DOHH2 (cell line): Measurements from ENCODE around the gene TBC1D22A.

Experiments
- EZH2phosphoT487 ChIP-seq: fragments of 200-600 bp; sonication (generic); IDR thresholded peaks from 2 replicates; pipeline ENCODE4 v1.6.1; 2017; ENCODE audit warnings: borderline replicate concordance, mild to moderate bottlenecking, antibody characterized with exemption, low read length, moderate library complexity, mixed read lengths
- TF ChIP-seq, protein P1 (sequence below): fragments of 200-600 bp; sonication (generic); IDR thresholded peaks from one replicate; pipeline ENCODE4 v1.5.1; 2014; ENCODE audit warnings: antibody characterized with exemption, mild to moderate bottlenecking, low read depth, low read length; ENCODE audit not compliant: poor library complexity, severe bottlenecking

DNA sequence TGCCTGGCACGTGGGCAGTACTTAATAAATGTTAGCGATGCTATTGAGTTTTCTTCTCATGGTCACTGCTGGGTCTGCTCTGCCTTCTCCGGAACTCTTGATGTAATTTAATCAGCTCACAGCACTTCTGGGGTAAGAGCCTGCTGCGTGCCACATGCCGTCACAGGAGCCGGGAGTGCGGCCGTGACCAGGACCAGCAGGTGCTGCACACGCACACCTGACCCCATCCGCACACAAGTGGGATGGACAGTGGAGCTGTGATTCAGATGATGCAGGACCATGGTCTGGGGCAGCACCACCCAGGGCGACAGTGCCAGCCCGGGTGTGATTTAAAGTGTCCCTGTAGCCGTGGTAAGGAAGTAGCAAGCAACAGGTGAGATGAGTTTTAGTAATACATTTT, 61.2 kb downstream of the TBC1D22A start:
- no peak for TF ChIP-seq EZH2phosphoT487
- TF ChIP-seq, protein P1, sequence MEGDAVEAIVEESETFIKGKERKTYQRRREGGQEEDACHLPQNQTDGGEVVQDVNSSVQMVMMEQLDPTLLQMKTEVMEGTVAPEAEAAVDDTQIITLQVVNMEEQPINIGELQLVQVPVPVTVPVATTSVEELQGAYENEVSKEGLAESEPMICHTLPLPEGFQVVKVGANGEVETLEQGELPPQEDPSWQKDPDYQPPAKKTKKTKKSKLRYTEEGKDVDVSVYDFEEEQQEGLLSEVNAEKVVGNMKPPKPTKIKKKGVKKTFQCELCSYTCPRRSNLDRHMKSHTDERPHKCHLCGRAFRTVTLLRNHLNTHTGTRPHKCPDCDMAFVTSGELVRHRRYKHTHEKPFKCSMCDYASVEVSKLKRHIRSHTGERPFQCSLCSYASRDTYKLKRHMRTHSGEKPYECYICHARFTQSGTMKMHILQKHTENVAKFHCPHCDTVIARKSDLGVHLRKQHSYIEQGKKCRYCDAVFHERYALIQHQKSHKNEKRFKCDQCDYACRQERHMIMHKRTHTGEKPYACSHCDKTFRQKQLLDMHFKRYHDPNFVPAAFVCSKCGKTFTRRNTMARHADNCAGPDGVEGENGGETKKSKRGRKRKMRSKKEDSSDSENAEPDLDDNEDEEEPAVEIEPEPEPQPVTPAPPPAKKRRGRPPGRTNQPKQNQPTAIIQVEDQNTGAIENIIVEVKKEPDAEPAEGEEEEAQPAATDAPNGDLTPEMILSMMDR = no peak
